Small intestine (tissue), 7 donors: Measurements from ENCODE around the gene DCDC2C. TPM values are rescaled to one million over a fixed set of nuclear protein-coding genes. Genes with fewer than 3 reads are reported as not detected.

Experiments
- DNase-seq, 2 donors: peaks; one replicate each; pipeline versions ENCODE4 v3.0.0 to v3.0.0-alpha.2; 2013
- FAIRE-seq: peaks from 2 replicates; lab custom pipeline; 2012; peaks lifted over from hg19 to GRCh38; lab: Jason Lieb, UNC
- H3K27ac ChIP-seq, 3 donors: one replicate each; pipeline ENCODE4 v1.5.1; 2013; ENCODE audit warnings: low read length in 2 of 3, mild to moderate bottlenecking in 2 of 3, control low read depth in 1 of 3, inconsistent platforms in 1 of 3, low read depth in 1 of 3, moderate library complexity in 1 of 3
- H3K27me3 ChIP-seq, 3 donors: one replicate each; pipeline ENCODE4 v1.6.1; 2013; ENCODE audit warnings: low read length in 3 of 3, inconsistent platforms in 1 of 3; ENCODE audit not compliant: control insufficient read depth in 3 of 3, insufficient read depth in 3 of 3
- H3K36me3 ChIP-seq, 3 donors: one replicate each; pipeline ENCODE4 v1.6.1; 2013; ENCODE audit warnings: low read length in 3 of 3, inconsistent platforms in 1 of 3, low read depth in 1 of 3, mild to moderate bottlenecking in 1 of 3, moderate library complexity in 1 of 3; ENCODE audit not compliant: control insufficient read depth in 3 of 3, insufficient read depth in 2 of 3
- H3K4me1 ChIP-seq, 3 donors: one replicate each; pipeline ENCODE4 v1.6.1; 2013; ENCODE audit warnings: low read length in 2 of 3, inconsistent platforms in 1 of 3, low read depth in 1 of 3, mild to moderate bottlenecking in 1 of 3, moderate library complexity in 1 of 3; ENCODE audit not compliant: control insufficient read depth in 3 of 3, insufficient read depth in 2 of 3
- H3K4me3 ChIP-seq, 3 donors: one replicate each; pipeline ENCODE4 v1.5.1; 2013; ENCODE audit warnings: low read length in 3 of 3, control low read depth in 1 of 3, inconsistent platforms in 1 of 3, low read depth in 1 of 3, mild to moderate bottlenecking in 1 of 3, moderate library complexity in 1 of 3
- H3K9me3 ChIP-seq, 2 donors: one replicate each; pipeline ENCODE4 v1.6.1; 2013; ENCODE audit warnings: low read depth in 1 of 2, low read length in 1 of 2; ENCODE audit not compliant: control insufficient read depth in 2 of 2, insufficient read depth in 1 of 2
- WGBS, 3 donors: extraction: QIAGEN DNeasy Blood & Tissue Kit; methylation state at CpG; one replicate each; pipeline ENCODE4 v1.1.7; 2013; 5-methylcytosine and 5-hydroxymethylcytosine counted together
- polyA plus RNA-seq, 4 donors: library from polyadenylated mRNA; stranded (reverse) in 3 of 4; unstranded in 1 of 4; fragments of 200-250 nt in 3 of 4; fragments of 120-200 nt in 1 of 4; gene quantifications; one replicate each; pipeline versions ENCODE4 v1.2.1 to v1.2.3, GENCODE V29; 2013
- donor health status: healthy with polysubstance abuse.
- donor health status: control.
- donor health status: control.
- donor health status: Bipolar disorder and iron deficiency.
- donor health status: healthy.

The DCDC2C gene
- polyA plus RNA-seq, 4 donors, result not detected

DNA sequence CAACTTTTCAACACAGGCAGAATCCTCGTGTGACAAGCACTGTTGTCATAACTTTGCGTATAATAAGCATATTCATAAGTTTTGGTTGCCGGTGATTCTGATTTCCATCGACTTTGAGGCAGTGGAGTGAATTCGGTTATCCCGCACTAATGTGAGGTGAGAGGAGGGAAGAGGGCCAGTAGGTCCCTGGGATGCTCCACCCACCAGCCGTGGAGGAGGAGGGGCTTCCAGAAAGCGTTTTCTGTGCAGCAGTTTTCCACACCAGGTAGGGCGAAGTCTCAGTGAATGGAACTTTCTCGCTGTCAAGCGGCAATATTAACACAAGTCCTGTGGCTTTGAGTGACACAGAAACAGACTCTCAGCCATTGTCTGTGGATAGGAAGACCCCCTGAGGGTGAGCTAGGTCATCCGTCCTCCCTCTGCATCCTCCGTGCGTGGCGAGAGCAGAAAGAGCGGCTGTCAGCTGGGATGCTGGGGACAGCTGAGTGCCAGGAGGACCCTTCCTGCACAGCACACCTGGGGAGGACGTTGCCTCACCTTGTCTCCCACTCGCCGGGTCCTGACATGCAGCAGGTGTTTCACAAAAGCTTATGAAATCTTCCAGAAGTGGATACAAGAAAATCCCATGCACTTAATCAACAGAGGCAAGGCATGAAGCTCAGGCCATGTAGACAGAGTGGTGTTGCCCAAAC, 67.5 kb downstream of the DCDC2C start:
- Histone ChIP-seq H3K36me3 (no peaks in the 10 kb centered on the region), H3K4me3 (no peak overlapping the region), H3K4me1 (no peaks in the 10 kb centered on the region), H3K27ac (no peak overlapping the region), H3K27me3 (peaks cover 0 to 2% (median 0%) of the 10 kb centered on the region in 3 donors), H3K9me3 (no peaks in the 10 kb centered on the region)
- no peak for FAIRE-seq
- no peak for DNase-seq
- 81 to 88% (median 84%) methylated on average over 19 of the region's 19 CpGs for WGBS, 3 donors

DNA sequence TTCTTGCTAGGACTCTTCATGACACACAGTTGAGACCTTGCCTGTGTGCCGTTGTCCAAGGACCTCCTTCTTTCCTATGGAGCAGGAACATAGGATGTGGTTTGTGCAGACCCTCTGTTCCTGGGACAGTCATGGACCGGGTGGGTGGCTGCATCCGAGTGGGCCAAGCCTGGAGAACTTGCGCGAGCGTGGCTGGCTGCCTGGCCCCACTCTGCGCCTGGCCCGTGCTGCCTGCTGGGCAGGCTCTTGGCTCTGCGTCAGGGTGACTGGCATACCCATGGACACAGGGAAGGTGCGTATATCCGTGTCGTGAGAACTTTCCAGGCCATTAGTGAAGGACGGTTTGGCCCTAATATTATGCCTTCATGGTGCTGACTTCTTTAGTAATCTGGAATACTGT, 68.2 kb downstream of the DCDC2C start:
- no peaks in the 10 kb centered on the region for H3K4me1 ChIP-seq
- H3K27ac ChIP-seq, result no peak overlapping the region
- 83 to 95% (median 94%) methylated on average over 13 of the region's 13 CpGs for WGBS, 3 donors
- no peak for FAIRE-seq
- H3K4me3 ChIP-seq, result no peak overlapping the region
- no peak for DNase-seq
- H3K36me3 ChIP-seq, result no peaks in the 10 kb centered on the region
- H3K9me3 ChIP-seq, result no peaks in the 10 kb centered on the region
- peaks cover 0 to 2% (median 0%) of the 10 kb centered on the region in 3 donors for H3K27me3 ChIP-seq

DNA sequence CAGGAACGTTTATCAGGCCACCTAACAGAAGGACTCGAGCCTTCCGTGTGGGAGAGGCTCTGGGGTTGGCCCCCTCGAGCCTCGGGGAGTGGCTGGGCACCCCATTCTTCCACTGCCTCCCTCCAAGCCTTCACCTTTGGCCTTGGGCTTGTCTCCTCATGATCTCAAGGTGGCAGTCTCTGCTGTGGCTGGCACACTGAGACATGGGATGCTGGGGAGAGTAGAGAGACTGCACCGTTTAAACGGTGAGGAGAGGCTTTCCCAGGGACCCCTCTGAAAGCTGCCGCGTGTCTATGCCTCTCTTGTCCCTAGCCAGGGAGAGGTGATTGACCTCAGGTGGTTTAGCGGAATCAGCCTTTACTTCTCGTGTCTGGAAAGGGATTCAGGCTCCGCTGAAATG, 71.0 kb downstream of the DCDC2C start:
- H3K27me3 ChIP-seq, result peaks cover 0 to 2% (median 0%) of the 10 kb centered on the region in 3 donors
- no peak overlapping the region for H3K4me3 ChIP-seq
- DNase-seq (no peak), FAIRE-seq (no peak)
- no peak overlapping the region for H3K27ac ChIP-seq
- no peaks in the 10 kb centered on the region for H3K4me1 ChIP-seq
- 58 to 75% (median 63%) methylated on average over 12 of the region's 12 CpGs for WGBS, 3 donors
- no peaks in the 10 kb centered on the region for H3K9me3 ChIP-seq
- H3K36me3 ChIP-seq, result no peaks in the 10 kb centered on the region

GRCh38 chr2:3776311-3776710, 72.9 kb downstream of the DCDC2C start:
- peaks cover 0 to 2% (median 0%) of the 10 kb centered on the region in 3 donors for H3K27me3 ChIP-seq
- H3K9me3 ChIP-seq, result no peaks in the 10 kb centered on the region
- no peaks in the 10 kb centered on the region for H3K36me3 ChIP-seq
- DNase-seq (no peak), FAIRE-seq (no peak)
- no peaks in the 10 kb centered on the region for H3K4me1 ChIP-seq
- H3K27ac ChIP-seq, result no peak overlapping the region
- no peak overlapping the region for H3K4me3 ChIP-seq
- 85 to 89% (median 86%) methylated on average over 10 of the region's 10 CpGs for WGBS, 3 donors

GRCh38 chr2:3777966-3778365, 74.6 kb downstream of the DCDC2C start:
- DNase-seq (no peak), FAIRE-seq (no peak)
- no peaks in the 10 kb centered on the region for H3K9me3 ChIP-seq
- no peak overlapping the region for H3K4me3 ChIP-seq
- peaks cover 0 to under 1% (median 0%) of the 10 kb centered on the region in 3 donors for H3K27me3 ChIP-seq
- no peaks in the 10 kb centered on the region for H3K4me1 ChIP-seq
- no peak overlapping the region for H3K27ac ChIP-seq
- 66 to 77% (median 75%) methylated on average over 11 of the region's 11 CpGs for WGBS, 3 donors
- H3K36me3 ChIP-seq, result no peaks in the 10 kb centered on the region

DNA sequence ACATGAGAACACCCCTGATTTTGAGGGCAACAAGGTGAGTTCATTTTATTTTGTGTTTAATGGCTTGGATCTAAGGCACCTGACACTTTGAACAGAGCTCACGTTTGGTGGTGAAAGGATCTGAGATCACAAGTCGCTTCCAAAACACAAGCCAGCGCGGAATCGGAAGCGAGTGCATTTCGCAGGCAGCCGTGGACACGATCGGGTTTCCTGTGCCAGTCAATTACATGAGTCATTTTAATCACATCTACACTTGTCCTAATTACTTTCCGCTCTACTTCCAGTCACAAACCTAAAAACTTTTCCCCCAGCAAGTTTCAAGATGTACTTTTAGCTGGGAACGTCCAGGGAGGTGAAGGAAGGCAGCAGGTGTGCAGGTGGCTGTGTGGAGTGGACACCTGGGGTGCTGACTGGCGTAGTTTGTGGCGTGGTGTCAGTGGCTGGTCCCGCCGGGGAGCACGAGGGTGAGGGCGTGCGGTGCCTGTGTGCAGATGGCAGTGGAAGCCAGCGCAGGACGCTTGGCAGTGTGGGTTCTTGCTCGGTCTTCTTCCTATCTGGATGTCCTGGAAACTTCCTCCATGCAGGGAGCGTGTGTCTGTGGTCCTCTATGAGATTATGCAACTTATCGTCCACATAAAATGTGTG, 75.6 kb downstream of the DCDC2C start:
- WGBS, 3 donors, result 84 to 85% (median 85%) methylated on average over 24 of the region's 24 CpGs
- Histone ChIP-seq H3K4me1 (no peaks in the 10 kb centered on the region), H3K27ac (no peak overlapping the region), H3K9me3 (no peaks in the 10 kb centered on the region), H3K4me3 (no peak overlapping the region), H3K27me3 (no peaks in the 10 kb centered on the region), H3K36me3 (no peaks in the 10 kb centered on the region)
- FAIRE-seq, result no peak
- DNase-seq, result no peak

- Histone ChIP-seq H3K27me3 (no peaks in the 10 kb centered on the region), H3K36me3 (no peaks in the 10 kb centered on the region), H3K27ac (no peak overlapping the region), H3K4me3 (no peak overlapping the region), H3K9me3 (no peaks in the 10 kb centered on the region), H3K4me1 (no peaks in the 10 kb centered on the region)
- DNase-seq, result no peak
- WGBS, 3 donors, result 29 to 46% (median 39%) methylated on average over 10 of the region's 10 CpGs
- no peak for FAIRE-seq
Observed at GRCh38 chr2:3779496-3780049, 76.2 kb downstream of the DCDC2C start.

DNA sequence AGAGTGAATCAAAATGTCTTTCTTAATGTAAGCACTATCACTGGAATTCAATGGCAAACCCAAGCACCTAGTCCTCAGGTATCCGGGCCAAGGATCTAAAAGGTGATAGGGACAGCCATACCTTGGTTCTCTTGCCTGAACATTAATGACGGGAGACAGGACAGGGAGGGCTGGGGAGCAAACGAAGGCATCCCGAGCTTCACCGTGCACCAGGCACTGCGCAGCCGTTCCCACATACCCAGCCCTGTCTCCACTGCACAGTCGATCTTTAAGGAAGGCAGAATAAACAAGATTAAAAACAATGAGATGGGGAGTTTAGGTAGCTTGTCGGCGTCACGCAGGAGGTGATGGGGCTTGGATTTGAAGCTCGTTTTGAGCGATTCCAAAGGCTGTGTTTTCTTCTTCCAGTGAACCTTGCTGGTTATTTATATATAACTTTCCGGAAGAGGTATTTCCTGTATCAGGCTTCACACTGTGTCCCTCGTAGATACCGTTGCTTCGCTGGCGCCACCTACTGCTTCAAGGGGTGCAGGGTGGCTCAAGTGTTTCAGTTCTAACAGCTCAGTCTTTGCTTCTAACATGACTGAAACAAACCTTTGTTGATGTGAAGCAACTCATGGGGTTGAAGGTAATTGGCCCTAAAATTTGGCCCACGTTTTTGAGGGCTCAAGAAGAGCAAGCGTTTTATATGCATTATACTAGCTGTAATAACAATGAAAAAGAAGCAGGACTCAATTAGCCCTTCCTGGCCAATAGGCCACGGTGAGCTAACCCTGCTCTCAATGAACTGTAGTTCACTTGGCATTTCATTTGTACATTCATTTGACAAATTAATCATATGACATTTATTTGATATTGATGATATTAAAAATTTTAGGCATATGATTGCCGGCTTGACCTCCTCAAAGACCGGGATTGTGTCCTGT, 77.4 kb downstream of the DCDC2C start:
- FAIRE-seq (no peak), DNase-seq (peak; percentile 25 to 49)
- Histone ChIP-seq H3K36me3 (no peaks in the 10 kb centered on the region), H3K4me3 (no peak overlapping the region), H3K27ac (no peak overlapping the region), H3K9me3 (no peaks in the 10 kb centered on the region), H3K4me1 (no peaks in the 10 kb centered on the region), H3K27me3 (no peaks in the 10 kb centered on the region)
- 39 to 52% (median 43%) methylated on average over 23 of the region's 23 CpGs for WGBS, 3 donors
